Right renal cortex interstitium (tissue), 3 donors: ENCODE results near the gene TBC1D5. TPM values are rescaled to one million over a fixed set of nuclear protein-coding genes. Genes with fewer than 3 reads are reported as not detected.
"Not testable (repeated sequence)": the region's sequence is repeated elsewhere in the genome, so short reads cannot be mapped to it uniquely, and the experiment has no call there.

Experiments used
- DNase-seq, 3 donors: peaks; one replicate each; pipeline ENCODE4 v3.0.0-alpha.2; 2013; ENCODE audit warnings: low read depth in 3 of 3, low spot score in 2 of 3
- polyA plus RNA-seq, 3 donors: library from polyadenylated mRNA; unstranded; fragments of 120-200 nt; gene quantifications; one replicate each; pipeline ENCODE4 v1.2.1, GENCODE V29; 2013; ENCODE audit not compliant: insufficient read length in 3 of 3

Gene TBC1D5
- polyA plus RNA-seq, 3 donors: 54.7 to 58.8 (median 55.2) TPM

DNA sequence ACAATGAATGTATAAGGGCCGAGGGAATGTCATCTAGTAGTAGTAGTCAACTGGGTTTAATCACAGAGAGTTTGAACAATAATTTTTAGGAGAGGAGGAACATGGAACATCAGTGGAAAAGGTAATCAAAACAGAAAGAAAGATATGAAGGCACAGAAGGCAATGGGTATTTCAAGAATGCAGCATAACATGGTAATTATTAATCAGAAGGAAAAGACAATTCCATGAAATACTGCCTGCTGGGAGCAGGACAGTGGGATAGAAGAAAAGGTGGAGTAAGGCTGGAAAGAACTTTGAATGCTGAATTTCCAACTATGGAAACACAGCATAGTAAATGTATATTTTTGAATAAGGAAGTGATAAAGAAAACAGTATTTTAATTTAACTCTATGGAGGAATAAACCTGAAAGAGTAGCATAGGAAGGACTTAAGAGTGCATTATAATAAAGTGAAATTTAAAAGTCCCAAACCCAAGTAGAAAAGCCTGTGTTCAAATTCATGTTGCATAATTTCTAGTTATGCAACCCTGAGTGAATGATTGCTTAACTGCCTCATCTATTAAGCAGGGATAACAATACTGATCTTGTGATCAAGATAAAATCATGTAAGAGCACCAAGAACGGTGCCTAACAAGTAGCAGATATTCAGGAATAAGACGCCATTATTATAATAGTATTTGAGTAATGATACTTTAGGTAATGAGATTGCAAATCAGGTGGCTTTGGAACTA is 357.7 kb downstream of the TBC1D5 start:
- no peak for DNase-seq

GRCh38 chr3:17373304-17373703 is 369.1 kb downstream of the TBC1D5 start:
- DNase-seq: no peak

DNA sequence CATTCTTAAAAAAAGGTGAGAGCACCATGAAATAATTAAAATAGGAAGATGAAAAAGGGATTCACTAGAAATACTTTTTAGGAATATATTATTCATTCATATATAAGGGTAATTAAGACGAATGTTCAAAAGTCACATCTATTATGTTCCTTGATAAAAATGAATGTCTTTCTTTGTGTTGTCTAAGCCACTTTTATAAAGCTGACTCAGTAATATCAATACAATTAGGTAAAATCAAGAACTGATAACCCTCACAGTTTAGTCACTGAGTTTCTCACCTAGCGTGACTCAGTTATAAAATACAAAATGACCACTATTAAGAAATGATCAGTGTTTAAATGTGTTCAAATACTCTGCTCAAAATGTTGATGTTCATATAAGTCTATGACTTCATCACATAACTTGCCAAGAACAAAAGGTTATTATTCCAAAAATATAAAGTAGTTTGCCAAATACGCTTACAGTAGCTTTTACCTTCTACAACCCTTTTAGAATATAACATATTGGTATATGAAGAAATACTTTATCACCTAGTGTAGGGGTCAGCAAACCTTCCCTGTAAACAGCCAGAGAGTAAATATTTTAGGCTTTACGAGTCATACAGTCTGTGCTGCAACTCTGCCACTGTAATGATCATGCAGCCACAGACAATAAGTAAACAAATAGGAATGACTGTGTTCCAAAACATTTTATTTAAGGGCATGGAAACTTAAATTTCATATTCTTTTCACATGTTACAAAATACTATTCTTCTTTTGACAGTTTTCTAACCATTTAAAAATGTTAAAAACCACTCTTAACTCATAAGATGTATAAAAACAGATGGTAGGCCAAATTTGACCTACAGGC is 369.8 kb downstream of the TBC1D5 start:
- DNase-seq: no peak

DNA sequence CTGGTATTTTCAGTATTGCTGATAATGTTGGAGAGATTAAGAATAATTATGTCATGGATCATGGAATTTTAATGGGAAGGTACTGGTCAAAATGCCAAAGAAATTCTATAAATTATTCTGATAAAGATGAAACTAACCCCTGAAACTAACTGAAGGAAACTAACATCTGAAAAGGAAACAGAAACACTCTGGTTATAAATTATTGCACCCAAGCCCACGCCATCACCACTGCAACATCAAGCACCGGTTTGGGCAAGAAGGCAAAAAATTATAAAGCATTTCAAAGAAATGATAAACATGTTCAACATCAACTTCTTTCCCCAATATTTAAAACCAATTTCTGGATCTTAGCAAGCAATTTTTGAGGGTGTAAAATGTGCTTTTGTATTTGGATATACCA is 372.5 kb downstream of the TBC1D5 start:
- no peak for DNase-seq

GRCh38 chr3:17367171-17367570 is 375.3 kb downstream of the TBC1D5 start:
- no peak for DNase-seq

DNA sequence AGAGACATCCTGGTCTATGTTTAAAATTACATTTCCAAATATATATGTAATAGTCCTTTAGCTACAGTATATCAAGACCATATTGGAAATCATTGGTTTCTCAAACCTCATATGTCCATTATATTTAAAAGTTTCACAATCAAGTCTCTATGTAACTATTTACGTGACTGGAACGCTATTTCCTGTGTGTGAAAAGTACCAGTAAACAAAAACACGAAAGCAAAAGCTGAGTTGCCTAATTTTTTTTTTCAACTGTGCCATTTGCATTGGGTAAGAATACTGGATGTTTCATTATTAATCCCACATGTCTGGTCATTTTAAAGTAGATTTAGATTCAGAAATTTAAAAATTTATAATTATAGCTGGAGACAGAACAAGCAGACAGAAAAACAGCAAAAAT is 381.4 kb downstream of the TBC1D5 start:
- no peak for DNase-seq

- DNase-seq: no peak
These were observed 382.5 kb downstream of the TBC1D5 start for GRCh38 chr3:17359911-17360310.

DNA sequence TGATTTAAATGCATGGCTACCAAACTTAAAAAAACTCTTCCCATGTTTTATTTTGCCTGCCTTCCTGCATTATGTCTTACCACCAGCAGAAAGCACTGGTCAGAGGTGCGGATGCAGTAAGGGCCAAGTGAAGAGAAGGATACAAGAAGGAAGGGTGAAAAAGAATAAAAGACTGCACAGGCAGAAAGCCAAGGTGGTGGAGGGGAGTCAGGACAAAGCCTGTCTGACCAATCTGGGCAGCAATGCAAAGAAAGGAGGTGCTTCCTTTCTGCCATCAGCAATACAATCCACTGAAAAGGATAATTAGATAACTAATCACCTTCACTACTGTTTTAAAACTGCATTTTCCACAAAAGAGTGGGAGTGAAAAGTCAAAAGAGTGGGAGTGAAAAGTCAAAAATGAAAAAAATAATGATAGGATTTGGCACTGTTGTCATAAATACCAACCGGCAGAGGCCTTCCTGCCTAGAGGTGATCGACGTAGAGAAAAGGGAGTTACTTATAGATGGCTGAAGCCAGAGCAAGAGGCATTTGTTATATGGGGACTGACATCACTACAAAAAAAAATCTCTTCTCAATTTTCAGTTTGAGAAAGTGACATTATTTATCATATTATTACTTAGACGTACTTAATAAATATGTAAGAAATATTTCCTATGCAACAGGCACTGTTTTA is 385.3 kb downstream of the TBC1D5 start:
- DNase-seq: no peak

DNA sequence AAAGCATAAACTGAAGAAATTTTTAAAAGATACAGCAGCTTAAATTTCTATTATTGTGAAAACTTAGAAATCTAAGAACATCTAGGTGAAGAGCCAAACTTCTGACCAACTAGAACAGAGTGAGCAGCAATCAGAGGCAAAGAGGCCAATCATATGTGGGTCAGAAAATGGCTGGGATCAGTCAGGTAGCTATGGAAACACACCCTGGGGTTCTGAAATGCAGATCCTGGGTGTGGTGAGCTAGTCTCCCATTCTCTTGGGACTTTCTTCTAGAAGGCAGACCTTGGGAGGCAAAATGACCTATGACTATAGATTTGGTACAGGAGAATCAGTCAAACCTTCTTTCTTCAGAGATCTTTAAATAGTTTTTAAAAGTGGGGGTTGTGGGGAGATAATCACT is 385.8 kb downstream of the TBC1D5 start:
- no peak for DNase-seq

- DNase-seq: no peak
These were observed 386.8 kb downstream of the TBC1D5 start for GRCh38 chr3:17355591-17355990.

GRCh38 chr3:17354341-17354740 is 388.1 kb downstream of the TBC1D5 start:
- DNase-seq: no peak

- DNase-seq: no peak
These were observed 389.8 kb downstream of the TBC1D5 start for GRCh38 chr3:17352620-17353019.

DNA sequence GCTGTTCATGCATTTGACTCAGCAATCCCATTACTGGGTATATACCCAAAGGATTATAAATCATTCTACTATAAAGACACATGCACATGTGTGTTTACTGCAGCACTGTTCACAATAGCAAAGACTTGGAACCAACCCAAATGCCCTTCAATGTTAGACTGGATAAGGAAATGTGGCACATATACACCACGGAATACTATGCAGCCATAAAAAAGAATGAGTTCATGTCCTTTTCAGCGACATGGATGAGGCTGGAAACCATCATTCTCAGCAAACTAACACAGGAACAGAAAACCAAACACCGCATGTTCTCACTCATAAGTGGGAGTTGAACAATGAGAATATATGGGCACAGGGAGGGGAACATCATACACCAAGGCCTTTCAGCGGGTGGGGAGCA is 391.2 kb downstream of the TBC1D5 start:
- DNase-seq: not testable (repeated sequence)

GRCh38 chr3:17349093-17349492 is 393.3 kb downstream of the TBC1D5 start:
- DNase-seq: no peak

- no peak for DNase-seq
These were observed 400.3 kb downstream of the TBC1D5 start for GRCh38 chr3:17342119-17342518.

GRCh38 chr3:17340693-17341092 is 401.7 kb downstream of the TBC1D5 start:
- DNase-seq: no peak

GRCh38 chr3:17340261-17340660 is 402.2 kb downstream of the TBC1D5 start:
- no peak for DNase-seq

- no peak for DNase-seq
These were observed 403.3 kb downstream of the TBC1D5 start for GRCh38 chr3:17339132-17339575.

GRCh38 chr3:17336291-17336690 is 406.1 kb downstream of the TBC1D5 start:
- DNase-seq: no peak

DNA sequence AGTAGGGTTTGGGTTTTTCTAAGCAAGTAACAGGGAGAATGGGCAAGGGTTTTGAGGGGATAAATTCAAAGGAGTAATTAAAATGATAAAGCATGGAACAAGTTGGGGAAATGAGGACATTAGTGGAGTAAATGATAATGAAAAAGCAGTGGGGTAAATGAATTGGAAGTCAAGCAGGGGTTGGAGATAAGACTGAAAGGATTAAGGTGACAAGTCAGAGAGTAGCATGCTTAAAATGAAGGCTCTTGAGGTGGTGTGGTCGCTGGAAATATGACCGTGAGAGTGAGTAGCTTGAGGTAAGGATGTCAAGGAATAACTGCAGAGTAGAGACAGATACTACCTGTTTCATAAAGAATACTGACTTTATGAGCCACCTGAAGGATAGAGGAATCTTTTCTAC is 408.5 kb downstream of the TBC1D5 start:
- DNase-seq: no peak

DNA sequence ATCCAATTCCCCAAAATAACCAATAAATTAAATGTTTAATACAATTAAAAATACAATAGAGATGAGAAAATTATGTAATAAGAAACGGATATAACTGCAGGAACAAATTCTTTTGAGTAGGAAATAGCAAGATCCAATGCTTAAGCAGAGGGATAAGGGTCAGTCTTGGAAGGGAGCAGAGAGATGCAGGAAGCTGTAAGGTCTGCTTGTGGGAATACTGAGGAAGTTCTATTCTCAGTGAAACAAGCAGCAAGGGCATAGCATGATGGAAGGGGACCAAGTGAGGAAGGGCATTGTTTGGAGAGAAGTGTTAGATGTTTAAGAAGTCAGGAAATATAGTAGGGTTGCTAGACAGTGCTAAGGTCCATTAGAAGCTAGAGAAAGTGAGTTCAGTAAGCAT is 409.0 kb downstream of the TBC1D5 start:
- no peak for DNase-seq
